Measurements from ENCODE around the gene MYOM3.

Gene MYOM3

GRCh38 chr1:24127801-24128363, 15.9 kb upstream of the MYOM3 start:
- H3K27ac ChIP-seq (ENCODE audit: low read length, poor library complexity, severe bottlenecking) = no peak overlapping the region
- H3K18ac ChIP-seq (ENCODE audit: low read depth in 1 of 2, low read length in 2 of 2) = peak overlapping the region in 1 of 2 experiments; percentile 2
- peaks cover 5% of the 10 kb centered on the region for H3K9me3 ChIP-seq (ENCODE audit: control insufficient read depth, low read length)
- no peak overlapping the region for H3K4ac ChIP-seq (ENCODE audit: low read depth in 1 of 2, low read length in 2 of 2)
- H3K4me3 ChIP-seq (ENCODE audit: insufficient read depth in 1 of 2, low read depth in 1 of 2, low read length in 2 of 2) = no peak overlapping the region
- no peaks in the 10 kb centered on the region for H3K79me1 ChIP-seq (replicated peaks; ENCODE audit: low read length, poor library complexity, severe bottlenecking)
- no peak overlapping the region for H4K91ac ChIP-seq (ENCODE audit: low read length)
- H3K23ac ChIP-seq (ENCODE audit: low read length in 2 of 2) = no peak overlapping the region
- peaks cover 0 to 22% of the 10 kb centered on the region in 2 experiments for H3K27me3 ChIP-seq (ENCODE audit: control insufficient read depth in 1 of 2, insufficient read depth in 1 of 2, low read length in 2 of 2)
- H3K4me2 ChIP-seq (ENCODE audit: low read length, poor library complexity, severe bottlenecking) = no peak overlapping the region
- H3K9ac ChIP-seq (ENCODE audit: low read length) = no peak overlapping the region
- H3K4me1 ChIP-seq (ENCODE audit: control insufficient read depth, insufficient read depth, low read depth, low read length) = no peaks in the 10 kb centered on the region
- H2BK15ac ChIP-seq (ENCODE audit: low read depth, poor library complexity, severe bottlenecking) = no peak overlapping the region
- H2BK12ac ChIP-seq (ENCODE audit: low read length in 2 of 2) = no peak overlapping the region
- no peak overlapping the region for H2AFZ ChIP-seq (ENCODE audit: low read depth, low read length)
- H2BK5ac ChIP-seq (ENCODE audit: low read depth, low read length, poor library complexity, severe bottlenecking) = no peak overlapping the region
- 91% methylated on average over 7 of the region's 7 CpGs for WGBS
- H3K14ac ChIP-seq (ENCODE audit: low read length in 2 of 2) = no peak overlapping the region
- no peak overlapping the region for H2BK120ac ChIP-seq (ENCODE audit: low read depth, low read length)
- H3K36me3 ChIP-seq (ENCODE audit: control insufficient read depth in 1 of 2, insufficient read depth in 2 of 2, low read depth in 1 of 2, low read length in 2 of 2) = no peaks in the 10 kb centered on the region
- H2AK5ac ChIP-seq (ENCODE audit: low read length, severe bottlenecking) = no peak overlapping the region
- H4K8ac ChIP-seq (ENCODE audit: low read length) = no peak overlapping the region
- DNase-seq = no peak

DNA sequence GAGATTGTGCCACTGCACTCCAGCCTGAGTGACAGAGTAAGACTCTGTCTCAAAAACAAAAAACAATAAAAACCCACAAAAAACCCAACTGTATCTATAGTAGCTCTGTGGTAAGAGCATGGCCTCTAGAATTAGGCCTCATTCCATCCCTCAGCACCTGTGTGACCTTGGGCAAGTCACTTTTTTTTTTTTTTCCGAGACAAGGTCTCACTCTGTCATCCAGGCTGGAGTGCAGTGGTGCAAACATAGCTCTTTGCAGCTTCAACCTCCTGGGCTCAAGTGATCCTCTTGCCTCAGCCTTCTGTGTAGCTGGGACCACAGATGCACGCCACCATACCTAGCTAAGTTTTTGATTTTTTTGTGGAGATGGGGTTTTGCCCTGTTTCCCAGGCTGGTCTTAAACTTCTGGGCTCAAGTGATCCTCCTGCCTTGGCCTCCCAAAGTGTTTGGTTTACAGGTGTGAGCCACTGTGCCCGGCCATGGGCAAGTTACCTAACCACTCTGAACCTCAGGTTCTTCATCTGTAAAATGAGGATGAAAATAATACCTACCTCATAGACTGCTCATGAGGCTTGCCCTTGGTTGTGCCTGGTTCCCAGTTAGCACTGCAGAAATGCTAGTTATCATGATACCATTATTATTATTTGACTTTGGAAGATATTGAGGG, 15.3 kb upstream of the MYOM3 start:
- peaks cover 5% of the 10 kb centered on the region for H3K9me3 ChIP-seq (ENCODE audit: control insufficient read depth, low read length)
- H3K4me3 ChIP-seq (ENCODE audit: insufficient read depth in 1 of 2, low read depth in 1 of 2, low read length in 2 of 2) = no peak overlapping the region
- no peak overlapping the region for H3K4me2 ChIP-seq (ENCODE audit: low read length, poor library complexity, severe bottlenecking)
- no peak overlapping the region for H3K4ac ChIP-seq (ENCODE audit: low read depth in 1 of 2, low read length in 2 of 2)
- no peak overlapping the region for H4K91ac ChIP-seq (ENCODE audit: low read length)
- peaks cover 0 to 22% of the 10 kb centered on the region in 2 experiments for H3K27me3 ChIP-seq (ENCODE audit: control insufficient read depth in 1 of 2, insufficient read depth in 1 of 2, low read length in 2 of 2)
- H3K14ac ChIP-seq (ENCODE audit: low read length in 2 of 2) = no peak overlapping the region
- no peak for DNase-seq
- H3K23ac ChIP-seq (ENCODE audit: low read length in 2 of 2) = no peak overlapping the region
- H3K36me3 ChIP-seq (ENCODE audit: control insufficient read depth in 1 of 2, insufficient read depth in 2 of 2, low read depth in 1 of 2, low read length in 2 of 2) = no peaks in the 10 kb centered on the region
- H2BK15ac ChIP-seq (ENCODE audit: low read depth, poor library complexity, severe bottlenecking) = no peak overlapping the region
- no peak overlapping the region for H2AFZ ChIP-seq (ENCODE audit: low read depth, low read length)
- no peak overlapping the region for H3K27ac ChIP-seq (ENCODE audit: low read length, poor library complexity, severe bottlenecking)
- H2BK12ac ChIP-seq (ENCODE audit: low read length in 2 of 2) = no peak overlapping the region
- no peak overlapping the region for H2BK120ac ChIP-seq (ENCODE audit: low read depth, low read length)
- H3K79me1 ChIP-seq (replicated peaks; ENCODE audit: low read length, poor library complexity, severe bottlenecking) = no peaks in the 10 kb centered on the region
- H2AK5ac ChIP-seq (ENCODE audit: low read length, severe bottlenecking) = no peak overlapping the region
- no peaks in the 10 kb centered on the region for H3K4me1 ChIP-seq (ENCODE audit: control insufficient read depth, insufficient read depth, low read depth, low read length)
- H3K18ac ChIP-seq (ENCODE audit: low read depth in 1 of 2, low read length in 2 of 2) = no peak overlapping the region
- no peak overlapping the region for H3K9ac ChIP-seq (ENCODE audit: low read length)
- WGBS = 78% methylated on average over 3 of the region's 3 CpGs
- no peak overlapping the region for H4K8ac ChIP-seq (ENCODE audit: low read length)
- H2BK5ac ChIP-seq (ENCODE audit: low read depth, low read length, poor library complexity, severe bottlenecking) = no peak overlapping the region

DNA sequence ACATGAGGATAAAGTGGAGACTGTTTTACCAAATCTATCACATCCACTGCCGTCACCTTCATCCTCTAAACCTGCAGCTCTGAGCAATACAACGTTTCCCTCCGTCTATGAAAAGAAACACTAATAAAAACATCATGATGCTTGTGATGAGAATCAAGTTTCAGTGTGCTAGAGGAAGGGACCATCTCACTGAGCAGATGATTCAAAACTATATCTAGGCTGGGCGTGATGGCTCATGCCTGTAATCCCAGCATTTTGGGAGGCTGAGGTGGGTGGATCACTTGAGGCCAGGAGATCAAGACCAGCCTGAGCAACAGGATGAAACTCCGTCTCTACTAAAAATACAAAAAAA, 14.7 kb upstream of the MYOM3 start:
- Histone ChIP-seq H3K18ac (ENCODE audit: low read depth in 1 of 2, low read length in 2 of 2) (no peak overlapping the region), H4K8ac (ENCODE audit: low read length) (no peak overlapping the region), H2BK12ac (ENCODE audit: low read length in 2 of 2) (no peak overlapping the region), H3K27ac (ENCODE audit: low read length, poor library complexity, severe bottlenecking) (no peak overlapping the region), H2BK5ac (ENCODE audit: low read depth, low read length, poor library complexity, severe bottlenecking) (no peak overlapping the region), H3K79me1 (replicated peaks; ENCODE audit: low read length, poor library complexity, severe bottlenecking) (no peaks in the 10 kb centered on the region), H3K4me3 (ENCODE audit: insufficient read depth in 1 of 2, low read depth in 1 of 2, low read length in 2 of 2) (no peak overlapping the region), H3K23ac (ENCODE audit: low read length in 2 of 2) (no peak overlapping the region), H3K27me3 (ENCODE audit: control insufficient read depth in 1 of 2, insufficient read depth in 1 of 2, low read length in 2 of 2) (peaks cover 0 to 26% of the 10 kb centered on the region in 2 experiments), H3K14ac (ENCODE audit: low read length in 2 of 2) (no peak overlapping the region), H2BK120ac (ENCODE audit: low read depth, low read length) (no peak overlapping the region), H2AK5ac (ENCODE audit: low read length, severe bottlenecking) (no peak overlapping the region), H2BK15ac (ENCODE audit: low read depth, poor library complexity, severe bottlenecking) (no peak overlapping the region), H3K4me2 (ENCODE audit: low read length, poor library complexity, severe bottlenecking) (no peak overlapping the region), H3K4me1 (ENCODE audit: control insufficient read depth, insufficient read depth, low read depth, low read length) (no peaks in the 10 kb centered on the region), H3K4ac (ENCODE audit: low read depth in 1 of 2, low read length in 2 of 2) (no peak overlapping the region), H3K9ac (ENCODE audit: low read length) (no peak overlapping the region), H2AFZ (ENCODE audit: low read depth, low read length) (no peak overlapping the region), H3K36me3 (ENCODE audit: control insufficient read depth in 1 of 2, insufficient read depth in 2 of 2, low read depth in 1 of 2, low read length in 2 of 2) (no peaks in the 10 kb centered on the region), H3K9me3 (ENCODE audit: control insufficient read depth, low read length) (peaks cover 5% of the 10 kb centered on the region), H4K91ac (ENCODE audit: low read length) (no peak overlapping the region)
- DNase-seq = no peak
- WGBS = 93% methylated on average over 2 of the region's 5 CpGs

- WGBS = 52% methylated on average over 6 of the region's 6 CpGs
Observed at GRCh38 chr1:24126018-24126671, 14.2 kb upstream of the MYOM3 start.

More at GRCh38 chr1:24126018-24126671, 14.2 kb upstream of the MYOM3 start:
- Histone ChIP-seq H3K4me1 (ENCODE audit: control insufficient read depth, insufficient read depth, low read depth, low read length) (no peaks in the 10 kb centered on the region), H3K23ac (ENCODE audit: low read length in 2 of 2) (no peak overlapping the region), H3K4ac (ENCODE audit: low read depth in 1 of 2, low read length in 2 of 2) (no peak overlapping the region), H2AK5ac (ENCODE audit: low read length, severe bottlenecking) (no peak overlapping the region), H3K27me3 (ENCODE audit: control insufficient read depth in 1 of 2, insufficient read depth in 1 of 2, low read length in 2 of 2) (peaks cover 0 to 31% of the 10 kb centered on the region in 2 experiments), H4K8ac (ENCODE audit: low read length) (no peak overlapping the region), H3K14ac (ENCODE audit: low read length in 2 of 2) (no peak overlapping the region), H3K27ac (ENCODE audit: low read length, poor library complexity, severe bottlenecking) (no peak overlapping the region), H3K4me3 (ENCODE audit: insufficient read depth in 1 of 2, low read depth in 1 of 2, low read length in 2 of 2) (no peak overlapping the region), H3K4me2 (ENCODE audit: low read length, poor library complexity, severe bottlenecking) (no peak overlapping the region), H2BK15ac (ENCODE audit: low read depth, poor library complexity, severe bottlenecking) (no peak overlapping the region), H3K9me3 (ENCODE audit: control insufficient read depth, low read length) (peaks cover 5% of the 10 kb centered on the region), H4K91ac (ENCODE audit: low read length) (peak overlapping the region; percentile 23), H3K36me3 (ENCODE audit: control insufficient read depth in 1 of 2, insufficient read depth in 2 of 2, low read depth in 1 of 2, low read length in 2 of 2) (no peaks in the 10 kb centered on the region), H2BK120ac (ENCODE audit: low read depth, low read length) (no peak overlapping the region), H2AFZ (ENCODE audit: low read depth, low read length) (no peak overlapping the region), H3K9ac (ENCODE audit: low read length) (no peak overlapping the region), H3K18ac (ENCODE audit: low read depth in 1 of 2, low read length in 2 of 2) (no peak overlapping the region), H2BK12ac (ENCODE audit: low read length in 2 of 2) (no peak overlapping the region), H3K79me1 (replicated peaks; ENCODE audit: low read length, poor library complexity, severe bottlenecking) (no peaks in the 10 kb centered on the region), H2BK5ac (ENCODE audit: low read depth, low read length, poor library complexity, severe bottlenecking) (no peak overlapping the region)
- no peak for DNase-seq
